ENCODE data around the gene MRPS23. TPM values are rescaled to one million over a fixed set of nuclear protein-coding genes. Genes with fewer than 3 reads are reported as not detected.
A peak's percentile ranks its signal among the peaks of the same experiment; 100 is the strongest.

MRPS23 gene
- total and polyA plus RNA-seq, 2 of the 13 experiments (the other 11 are each of a cell fraction or from before 2014, with no cell fraction given): 63.2 to 181 TPM

DNA sequence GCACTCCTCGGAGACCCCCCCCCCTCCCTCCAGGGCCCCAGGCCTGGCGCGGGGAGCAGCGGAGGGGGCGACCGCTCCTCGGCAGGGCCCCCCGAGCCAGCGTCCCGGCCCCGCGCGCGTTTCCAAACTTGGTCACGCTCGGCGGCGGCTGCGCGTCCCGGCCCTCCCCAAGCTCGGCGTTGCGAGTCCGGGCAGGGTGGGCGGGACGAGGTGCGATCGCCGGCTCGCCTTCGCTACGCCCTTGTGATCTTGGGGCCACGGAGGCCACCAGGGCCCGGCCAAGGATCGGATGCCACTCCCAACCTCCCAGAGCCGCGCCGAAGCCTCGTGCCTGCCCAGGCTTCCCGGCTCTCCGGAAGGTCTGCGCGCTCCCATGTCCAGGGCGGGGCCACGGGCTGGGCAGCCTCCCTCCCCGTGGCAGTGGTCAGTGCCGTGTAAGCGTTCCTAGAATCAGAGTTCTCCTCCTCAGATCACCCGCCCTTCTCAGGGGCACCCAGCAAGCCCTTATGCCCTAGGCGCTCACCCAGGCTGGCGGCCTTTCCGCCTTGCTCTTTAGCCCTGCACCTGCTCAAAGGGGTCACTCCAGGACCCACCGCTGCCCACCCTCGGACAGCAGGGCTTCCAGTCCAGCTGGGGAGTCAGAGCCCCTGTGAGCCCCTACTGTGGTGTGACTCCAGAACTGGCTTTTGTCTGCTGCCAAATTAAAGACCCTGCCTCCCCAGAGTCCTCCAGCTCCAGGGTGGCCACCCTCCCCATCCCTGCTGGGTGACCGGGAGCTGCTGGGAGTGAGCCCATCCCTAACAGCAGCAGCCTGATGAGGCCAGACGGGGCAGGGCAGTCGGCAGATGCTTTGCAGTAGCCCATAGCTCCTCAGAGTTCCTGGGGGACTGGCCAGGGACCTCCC, 12.2 kb upstream of the MRPS23 start (continued):
- no peak for TF ChIP-seq GTF2F1 (IDR thresholded peaks at IDR 0.05; ENCODE audit: low read length)
- TF ChIP-seq ZNF749 (CRISPR knock-in tag; IDR thresholded peaks at IDR 0.05; ENCODE audit: borderline replicate concordance): no peak; the same call in none of the 2 replicates
- TF ChIP-seq, protein P1, sequence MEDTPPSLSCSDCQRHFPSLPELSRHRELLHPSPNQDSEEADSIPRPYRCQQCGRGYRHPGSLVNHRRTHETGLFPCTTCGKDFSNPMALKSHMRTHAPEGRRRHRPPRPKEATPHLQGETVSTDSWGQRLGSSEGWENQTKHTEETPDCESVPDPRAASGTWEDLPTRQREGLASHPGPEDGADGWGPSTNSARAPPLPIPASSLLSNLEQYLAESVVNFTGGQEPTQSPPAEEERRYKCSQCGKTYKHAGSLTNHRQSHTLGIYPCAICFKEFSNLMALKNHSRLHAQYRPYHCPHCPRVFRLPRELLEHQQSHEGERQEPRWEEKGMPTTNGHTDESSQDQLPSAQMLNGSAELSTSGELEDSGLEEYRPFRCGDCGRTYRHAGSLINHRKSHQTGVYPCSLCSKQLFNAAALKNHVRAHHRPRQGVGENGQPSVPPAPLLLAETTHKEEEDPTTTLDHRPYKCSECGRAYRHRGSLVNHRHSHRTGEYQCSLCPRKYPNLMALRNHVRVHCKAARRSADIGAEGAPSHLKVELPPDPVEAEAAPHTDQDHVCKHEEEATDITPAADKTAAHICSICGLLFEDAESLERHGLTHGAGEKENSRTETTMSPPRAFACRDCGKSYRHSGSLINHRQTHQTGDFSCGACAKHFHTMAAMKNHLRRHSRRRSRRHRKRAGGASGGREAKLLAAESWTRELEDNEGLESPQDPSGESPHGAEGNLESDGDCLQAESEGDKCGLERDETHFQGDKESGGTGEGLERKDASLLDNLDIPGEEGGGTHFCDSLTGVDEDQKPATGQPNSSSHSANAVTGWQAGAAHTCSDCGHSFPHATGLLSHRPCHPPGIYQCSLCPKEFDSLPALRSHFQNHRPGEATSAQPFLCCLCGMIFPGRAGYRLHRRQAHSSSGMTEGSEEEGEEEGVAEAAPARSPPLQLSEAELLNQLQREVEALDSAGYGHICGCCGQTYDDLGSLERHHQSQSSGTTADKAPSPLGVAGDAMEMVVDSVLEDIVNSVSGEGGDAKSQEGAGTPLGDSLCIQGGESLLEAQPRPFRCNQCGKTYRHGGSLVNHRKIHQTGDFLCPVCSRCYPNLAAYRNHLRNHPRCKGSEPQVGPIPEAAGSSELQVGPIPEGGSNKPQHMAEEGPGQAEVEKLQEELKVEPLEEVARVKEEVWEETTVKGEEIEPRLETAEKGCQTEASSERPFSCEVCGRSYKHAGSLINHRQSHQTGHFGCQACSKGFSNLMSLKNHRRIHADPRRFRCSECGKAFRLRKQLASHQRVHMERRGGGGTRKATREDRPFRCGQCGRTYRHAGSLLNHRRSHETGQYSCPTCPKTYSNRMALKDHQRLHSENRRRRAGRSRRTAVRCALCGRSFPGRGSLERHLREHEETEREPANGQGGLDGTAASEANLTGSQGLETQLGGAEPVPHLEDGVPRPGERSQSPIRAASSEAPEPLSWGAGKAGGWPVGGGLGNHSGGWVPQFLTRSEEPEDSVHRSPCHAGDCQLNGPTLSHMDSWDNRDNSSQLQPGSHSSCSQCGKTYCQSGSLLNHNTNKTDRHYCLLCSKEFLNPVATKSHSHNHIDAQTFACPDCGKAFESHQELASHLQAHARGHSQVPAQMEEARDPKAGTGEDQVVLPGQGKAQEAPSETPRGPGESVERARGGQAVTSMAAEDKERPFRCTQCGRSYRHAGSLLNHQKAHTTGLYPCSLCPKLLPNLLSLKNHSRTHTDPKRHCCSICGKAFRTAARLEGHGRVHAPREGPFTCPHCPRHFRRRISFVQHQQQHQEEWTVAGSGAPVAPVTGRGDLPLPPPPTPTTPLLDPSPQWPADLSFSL (CRISPR knock-in tag; IDR thresholded peaks at IDR 0.05): peak; percentile 60; the same call in 1 of the 2 replicates
- peak; percentile 75; the same call in 1 of the 2 replicates for TF ChIP-seq ZC3H4 (CRISPR knock-in tag; IDR thresholded peaks at IDR 0.05; ENCODE audit: borderline replicate concordance)
- no peak for TF ChIP-seq SMAD9 (CRISPR knock-in tag; IDR thresholded peaks at IDR 0.05)
- TF ChIP-seq CBX1 (IDR thresholded peaks at IDR 0.05; ENCODE audit: low read depth): peak; percentile 5
- no peak for TF ChIP-seq TCF12 (IDR thresholded peaks at IDR 0.05)
- peak; percentile 16; the same call in 1 of the 2 replicates for TF ChIP-seq TCF12 (CRISPR knock-in tag; IDR thresholded peaks at IDR 0.05)
- TF ChIP-seq ZNF629 (CRISPR knock-in tag; conservative IDR thresholded peaks at IDR 0.05): peak; percentile 56; the same call in 1 of the 2 replicates
- TF ChIP-seq CEBPB (IDR thresholded peaks at IDR 0.05; ENCODE audit: borderline replicate concordance, low read depth, low read length): no peak
- peak; percentile 72; the same call in 1 of the 2 replicates for TF ChIP-seq DNMT1 (CRISPR knock-in tag; IDR thresholded peaks at IDR 0.05)
- TF ChIP-seq ZNF256 (CRISPR knock-in tag; conservative IDR thresholded peaks at IDR 0.05): peak; percentile 93; the same call in 1 of the 2 replicates
- TF ChIP-seq PAF1 (CRISPR knock-in tag; IDR thresholded peaks at IDR 0.05): 0 out of 2 replicates have a peak, but pooled peaks have one; percentile 20
- TF ChIP-seq, protein P2, sequence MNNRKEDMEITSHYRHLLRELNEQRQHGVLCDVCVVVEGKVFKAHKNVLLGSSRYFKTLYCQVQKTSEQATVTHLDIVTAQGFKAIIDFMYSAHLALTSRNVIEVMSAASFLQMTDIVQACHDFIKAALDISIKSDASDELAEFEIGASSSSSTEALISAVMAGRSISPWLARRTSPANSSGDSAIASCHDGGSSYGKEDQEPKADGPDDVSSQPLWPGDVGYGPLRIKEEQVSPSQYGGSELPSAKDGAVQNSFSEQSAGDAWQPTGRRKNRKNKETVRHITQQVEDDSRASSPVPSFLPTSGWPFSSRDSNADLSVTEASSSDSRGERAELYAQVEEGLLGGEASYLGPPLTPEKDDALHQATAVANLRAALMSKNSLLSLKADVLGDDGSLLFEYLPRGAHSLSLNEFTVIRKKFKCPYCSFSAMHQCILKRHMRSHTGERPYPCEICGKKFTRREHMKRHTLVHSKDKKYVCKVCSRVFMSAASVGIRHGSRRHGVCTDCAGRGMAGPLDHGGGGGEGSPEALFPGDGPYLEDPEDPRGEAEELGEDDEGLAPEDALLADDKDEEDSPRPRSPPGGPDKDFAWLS (CRISPR knock-in tag; IDR thresholded peaks at IDR 0.05; ENCODE audit: borderline replicate concordance): peak; percentile 83; the same call in 1 of the 2 replicates
- TF ChIP-seq PRMT3 (CRISPR knock-in tag; IDR thresholded peaks at IDR 0.05; ENCODE audit: borderline replicate concordance, low read depth): peak; percentile 43; the same call in 1 of the 2 replicates
- TF ChIP-seq ZNF605 (CRISPR knock-in tag; IDR thresholded peaks at IDR 0.05): peak; percentile 77; the same call in 1 of the 2 replicates
- 0 out of 2 replicates have a peak, but pooled peaks have one; percentile 83 for TF ChIP-seq NAIF1 (CRISPR knock-in tag; IDR thresholded peaks at IDR 0.05; ENCODE audit: borderline replicate concordance)
- TF ChIP-seq MYC (CRISPR knock-in tag; IDR thresholded peaks at IDR 0.05; ENCODE audit: borderline replicate concordance): peak; percentile 97

Data from HepG2 (cell line).